ENCODE measurements around the gene GPN2. TPM values are rescaled to one million over a fixed set of nuclear protein-coding genes. Genes with fewer than 3 reads are reported as not detected.

GPN2 gene
- total RNA-seq, 1 donor from 2014 or later = 9.5 TPM

DNA sequence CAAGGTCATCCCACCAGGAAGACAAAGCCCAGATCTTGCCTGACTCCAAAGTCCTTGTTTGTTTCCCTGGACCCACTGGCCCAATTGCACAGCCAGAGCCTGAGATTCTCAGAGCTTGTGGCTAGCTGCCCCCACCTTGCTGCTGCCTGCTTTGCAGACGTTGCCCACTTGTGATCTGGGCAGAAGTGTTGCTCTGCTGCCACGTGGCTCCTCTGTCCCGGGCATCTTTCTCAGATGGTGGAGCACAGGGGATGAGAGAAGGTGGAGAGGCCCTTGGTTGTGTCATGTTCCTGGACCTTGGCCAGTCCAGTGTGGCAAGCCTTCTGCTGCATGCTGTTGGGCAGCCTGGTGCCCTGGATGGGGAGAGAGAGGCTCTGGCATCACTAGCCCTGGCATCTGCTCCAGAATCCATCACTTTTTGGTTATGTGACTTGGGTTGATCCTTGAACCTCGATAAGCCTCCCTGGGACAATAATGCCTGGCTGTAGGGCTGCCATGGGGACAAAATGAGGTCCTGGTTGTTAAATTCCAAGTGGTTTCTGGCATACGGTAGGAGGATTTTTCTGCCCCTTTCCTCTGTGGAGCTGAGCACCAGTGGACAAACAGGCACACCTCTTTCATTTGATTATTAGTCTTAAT, 25.2 kb upstream of the GPN2 start:
- no peak overlapping the region for H3K4me3 ChIP-seq (ENCODE audit: low read depth, low read length)
- no peaks in the 10 kb centered on the region for H3K36me3 ChIP-seq (ENCODE audit: control insufficient read depth, insufficient read depth, low read length)
- DNase-seq (ENCODE audit: low read depth) = no peak
- no peaks in the 10 kb centered on the region for H3K27me3 ChIP-seq (ENCODE audit: control insufficient read depth, insufficient read depth, low read length)
- TF ChIP-seq, protein P1, sequence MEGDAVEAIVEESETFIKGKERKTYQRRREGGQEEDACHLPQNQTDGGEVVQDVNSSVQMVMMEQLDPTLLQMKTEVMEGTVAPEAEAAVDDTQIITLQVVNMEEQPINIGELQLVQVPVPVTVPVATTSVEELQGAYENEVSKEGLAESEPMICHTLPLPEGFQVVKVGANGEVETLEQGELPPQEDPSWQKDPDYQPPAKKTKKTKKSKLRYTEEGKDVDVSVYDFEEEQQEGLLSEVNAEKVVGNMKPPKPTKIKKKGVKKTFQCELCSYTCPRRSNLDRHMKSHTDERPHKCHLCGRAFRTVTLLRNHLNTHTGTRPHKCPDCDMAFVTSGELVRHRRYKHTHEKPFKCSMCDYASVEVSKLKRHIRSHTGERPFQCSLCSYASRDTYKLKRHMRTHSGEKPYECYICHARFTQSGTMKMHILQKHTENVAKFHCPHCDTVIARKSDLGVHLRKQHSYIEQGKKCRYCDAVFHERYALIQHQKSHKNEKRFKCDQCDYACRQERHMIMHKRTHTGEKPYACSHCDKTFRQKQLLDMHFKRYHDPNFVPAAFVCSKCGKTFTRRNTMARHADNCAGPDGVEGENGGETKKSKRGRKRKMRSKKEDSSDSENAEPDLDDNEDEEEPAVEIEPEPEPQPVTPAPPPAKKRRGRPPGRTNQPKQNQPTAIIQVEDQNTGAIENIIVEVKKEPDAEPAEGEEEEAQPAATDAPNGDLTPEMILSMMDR (IDR thresholded peaks at IDR 0.05; ENCODE audit: insufficient read depth, low read length, poor library complexity, severe bottlenecking) = no peak

DNA sequence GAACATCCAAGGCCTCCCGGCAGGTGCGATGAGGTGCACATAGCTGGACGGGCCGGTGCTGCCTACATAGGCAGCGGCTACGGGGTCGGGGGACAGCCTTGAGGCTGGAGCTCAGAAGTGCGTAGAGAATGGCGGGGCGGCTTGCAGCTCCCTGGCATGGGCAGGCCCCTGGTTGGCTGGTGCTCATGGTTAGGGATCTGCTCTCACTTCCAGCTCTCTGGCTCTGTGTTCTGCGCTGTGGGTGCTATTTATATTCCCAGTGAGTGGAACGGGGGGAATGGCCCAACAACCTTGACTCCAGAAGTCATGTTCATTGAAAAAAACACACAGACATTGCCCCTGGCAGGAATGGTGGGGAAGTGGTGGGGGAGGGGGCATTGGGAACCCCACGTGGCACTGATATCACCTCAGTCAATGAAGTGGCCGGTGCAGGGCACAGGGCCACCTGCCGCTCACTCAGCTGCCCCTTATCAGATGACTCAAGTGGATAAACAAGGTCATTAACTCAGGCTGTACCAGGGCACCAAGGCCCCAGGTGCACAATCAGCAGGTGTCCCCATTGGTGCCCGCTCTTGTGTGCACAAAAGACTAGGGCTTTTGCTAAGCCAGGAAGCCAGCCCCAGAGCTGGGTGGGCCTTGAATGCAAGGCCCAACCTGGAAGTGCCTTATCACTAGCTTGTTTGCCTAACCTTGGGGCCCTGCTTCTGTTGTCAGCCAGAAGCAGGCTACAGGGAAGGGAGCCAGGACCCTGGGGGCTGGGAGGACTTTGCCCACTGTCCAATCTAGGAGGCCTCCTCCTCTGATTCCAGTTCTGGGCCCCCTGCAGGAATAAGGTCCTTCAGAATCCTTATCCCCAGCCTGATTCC, 23.9 kb upstream of the GPN2 start, which contains the start of gene NR0B2:
TSS of gene NR0B2 (minus strand) at position 222 of the 866 bp plus-strand sequence. CDS start at position 187, 35 bp downstream.
- no peak for DNase-seq (ENCODE audit: low read depth)
- Histone ChIP-seq H3K27me3 (ENCODE audit: control insufficient read depth, insufficient read depth, low read length) (no peaks in the 10 kb centered on the region), H3K4me3 (ENCODE audit: low read depth, low read length) (no peak within 1 kb of the TSS), H3K36me3 (ENCODE audit: control insufficient read depth, insufficient read depth, low read length) (no peaks in the 10 kb centered on the region)
- TF ChIP-seq, protein P1 (IDR thresholded peaks at IDR 0.05; ENCODE audit: insufficient read depth, low read length, poor library complexity, severe bottlenecking) = no peak

DNA sequence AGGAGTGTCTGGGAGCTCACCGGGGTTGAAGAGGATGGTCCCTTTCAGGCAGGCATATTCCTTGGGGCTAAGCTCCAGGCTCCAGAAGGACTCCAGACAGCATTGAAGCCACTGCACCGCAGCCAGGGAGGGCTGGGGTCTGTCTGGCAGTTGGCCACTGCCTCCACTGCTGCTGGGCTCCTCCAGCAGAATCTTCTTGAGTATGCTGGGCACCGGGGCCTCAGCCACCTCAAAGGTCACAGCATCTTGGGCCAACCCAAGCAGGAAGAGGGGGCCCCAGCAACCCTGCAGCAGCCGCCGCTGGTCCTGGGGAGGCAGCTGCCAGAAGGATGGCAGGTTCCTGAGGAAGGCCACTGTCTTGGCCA, 23.3 kb upstream of the GPN2 start:
- TF ChIP-seq, protein P1 (IDR thresholded peaks at IDR 0.05; ENCODE audit: insufficient read depth, low read length, poor library complexity, severe bottlenecking) = no peak
- no peaks in the 10 kb centered on the region for H3K36me3 ChIP-seq (ENCODE audit: control insufficient read depth, insufficient read depth, low read length)
- DNase-seq (ENCODE audit: low read depth) = no peak
- no peak overlapping the region for H3K4me3 ChIP-seq (ENCODE audit: low read depth, low read length)
- H3K27me3 ChIP-seq (ENCODE audit: control insufficient read depth, insufficient read depth, low read length) = no peaks in the 10 kb centered on the region

DNA sequence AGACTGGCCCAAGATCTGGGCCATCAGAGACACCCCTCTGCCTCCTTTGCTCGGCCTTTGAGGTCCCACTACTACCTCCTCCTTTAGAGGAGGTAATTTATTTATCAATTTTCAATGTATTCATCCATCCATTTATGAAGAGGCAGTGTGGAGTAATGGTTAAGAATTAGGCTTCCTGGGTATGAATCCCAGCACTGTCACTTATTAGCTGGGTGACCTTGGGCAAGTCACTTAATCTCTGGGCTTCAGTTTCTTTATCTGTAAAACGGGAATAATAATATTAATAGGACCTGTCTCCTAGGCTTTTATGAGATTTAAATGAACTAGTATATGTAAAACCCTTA, 22.0 kb upstream of the GPN2 start:
- TF ChIP-seq, protein P1 (IDR thresholded peaks at IDR 0.05; ENCODE audit: insufficient read depth, low read length, poor library complexity, severe bottlenecking) = no peak
- DNase-seq (ENCODE audit: low read depth) = no peak
- H3K4me3 ChIP-seq (ENCODE audit: low read depth, low read length) = no peak overlapping the region
- H3K36me3 ChIP-seq (ENCODE audit: control insufficient read depth, insufficient read depth, low read length) = no peaks in the 10 kb centered on the region
- H3K27me3 ChIP-seq (ENCODE audit: control insufficient read depth, insufficient read depth, low read length) = no peaks in the 10 kb centered on the region

DNA sequence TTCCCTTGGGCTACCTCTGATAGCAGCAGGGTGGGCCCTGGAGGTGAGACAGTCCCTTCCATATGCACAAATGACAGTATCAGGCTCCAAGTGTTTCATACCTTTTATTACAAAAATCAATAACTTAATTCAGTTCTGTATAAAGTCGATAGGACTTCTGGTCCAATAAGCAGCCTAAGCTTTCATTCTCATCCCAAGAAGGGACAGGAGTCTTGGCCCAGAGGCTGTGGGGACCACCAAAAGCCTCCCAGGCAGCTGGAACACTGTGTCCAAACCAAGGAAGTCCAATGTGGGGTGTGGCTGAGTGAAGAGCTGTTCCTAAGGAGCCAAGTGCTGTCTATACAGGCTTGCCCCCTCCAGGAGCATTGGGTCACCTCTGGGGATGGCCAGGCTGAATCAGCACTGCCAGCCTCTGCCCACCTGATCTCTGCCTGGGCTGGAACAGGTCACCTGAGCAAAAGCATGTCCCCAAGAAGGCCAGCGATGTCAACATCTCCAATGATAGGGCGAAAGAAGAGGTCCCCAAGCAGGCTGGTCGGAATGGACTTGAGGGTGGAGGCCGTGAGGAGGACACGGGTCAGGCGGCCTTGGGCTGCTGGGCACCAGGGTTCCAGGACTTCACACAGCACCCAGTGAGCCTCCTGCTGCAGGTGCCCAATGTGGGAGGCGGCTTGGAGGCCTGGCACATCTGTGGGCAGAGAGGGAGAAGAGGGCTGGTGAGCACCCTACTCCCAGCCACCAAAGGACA, 21.5 kb upstream of the GPN2 start:
- TF ChIP-seq, protein P1 (IDR thresholded peaks at IDR 0.05; ENCODE audit: insufficient read depth, low read length, poor library complexity, severe bottlenecking) = no peak
- DNase-seq (ENCODE audit: low read depth) = no peak

More for the DNA sequence above, 21.5 kb upstream of the GPN2 start:
- Histone ChIP-seq H3K36me3 (ENCODE audit: control insufficient read depth, insufficient read depth, low read length) (no peaks in the 10 kb centered on the region), H3K4me3 (ENCODE audit: low read depth, low read length) (no peak overlapping the region), H3K27me3 (ENCODE audit: control insufficient read depth, insufficient read depth, low read length) (no peaks in the 10 kb centered on the region)

Measured in kidney epithelial cell (primary cell).